Measurements from ENCODE around the gene GMCL2.

Gene GMCL2

GRCh38 chr5:178145965-178146820, 41.0 kb downstream of the GMCL2 start:
- H3K27ac ChIP-seq = no peak overlapping the region
- TF ChIP-seq CTCF (conservative IDR thresholded peaks at IDR 0.05) = peak; percentile 98

GRCh38 chr5:178143901-178144300, 43.3 kb downstream of the GMCL2 start:
- no peak overlapping the region for H3K27ac ChIP-seq

GRCh38 chr5:178143246-178143645, 43.9 kb downstream of the GMCL2 start:
- no peak for TF ChIP-seq CTCF (conservative IDR thresholded peaks at IDR 0.05)
- no peak overlapping the region for H3K27ac ChIP-seq

More at GRCh38 chr5:178143901-178144300, 43.3 kb downstream of the GMCL2 start:
- no peak for TF ChIP-seq CTCF (conservative IDR thresholded peaks at IDR 0.05)

- no peak for TF ChIP-seq CTCF (conservative IDR thresholded peaks at IDR 0.05)
Observed at GRCh38 chr5:178142642-178143041, 44.5 kb downstream of the GMCL2 start.

GRCh38 chr5:178141550-178141949, 45.6 kb downstream of the GMCL2 start:
- TF ChIP-seq CTCF (conservative IDR thresholded peaks at IDR 0.05) = no peak

More at GRCh38 chr5:178142642-178143041, 44.5 kb downstream of the GMCL2 start:
- H3K27ac ChIP-seq = no peak overlapping the region

GRCh38 chr5:178137991-178138390, 49.2 kb downstream of the GMCL2 start:
- TF ChIP-seq CTCF (conservative IDR thresholded peaks at IDR 0.05) = no peak
- no peak overlapping the region for H3K27ac ChIP-seq

More at GRCh38 chr5:178141550-178141949, 45.6 kb downstream of the GMCL2 start:
- no peak overlapping the region for H3K27ac ChIP-seq

GRCh38 chr5:178136990-178137389, 50.2 kb downstream of the GMCL2 start:
- no peak overlapping the region for H3K27ac ChIP-seq
- TF ChIP-seq CTCF (conservative IDR thresholded peaks at IDR 0.05) = no peak
